ENCODE measurements around the gene ZNF487. TPM values are rescaled to one million over a fixed set of nuclear protein-coding genes. Genes with fewer than 3 reads are reported as not detected.

ZNF487 gene
- total RNA-seq (10 to 100 TPM in 1 of 5 donors, 1 to 10 TPM in 3, under 1 TPM in 1; 0.45 to 11.0 (median 4.8) TPM), polyA plus RNA-seq (1 to 10 TPM; 3.7 to 8.4 (median 4.3) TPM)
- long read RNA-seq, donor 1, partial matches to known transcripts = 0 of 1 reads
- long read RNA-seq, donor 1, other reads (novel, unspliced or antisense) = 0 of 1 reads
- long read RNA-seq, donor 2, partial matches to known transcripts = 0 of 2 reads
- long read RNA-seq, donor 2, other reads (novel, unspliced or antisense) = 0 of 2 reads
- long read RNA-seq, donor 3, partial matches to known transcripts = 0 of 2 reads
- long read RNA-seq, donor 3, other reads (novel, unspliced or antisense) = 0 of 2 reads
- long read RNA-seq, donor 4, partial matches to known transcripts = 0 of 1 reads
- long read RNA-seq, donor 4, other reads (novel, unspliced or antisense) = 0 of 1 reads
- long read RNA-seq, donor 5, partial matches to known transcripts = 0 of 2 reads
- long read RNA-seq, donor 5, other reads (novel, unspliced or antisense) = 0 of 2 reads
- long read RNA-seq, donor 6, partial matches to known transcripts = 0 of 2 reads
- long read RNA-seq, donor 6, other reads (novel, unspliced or antisense) = 0 of 2 reads
- long read RNA-seq, donor 7, partial matches to known transcripts = 0 of 4 reads
- long read RNA-seq, donor 7, other reads (novel, unspliced or antisense) = 0 of 4 reads
- long read RNA-seq, donor 8 = 0 reads
- long read RNA-seq, donor 9, partial matches to known transcripts = 0 of 5 reads
- long read RNA-seq, donor 9, other reads (novel, unspliced or antisense) = 0 of 5 reads
- long read RNA-seq, donor 10 = 0 reads

GRCh38 chr10:43436291-43437140 lies at the start of gene ZNF487:
ZNF487 (plus strand) TSS chr10:43437111; CDS start chr10:43475814, 38,703 bp downstream.
- TF ChIP-seq POLR2AphosphoS5 (IDR thresholded peaks at IDR 0.05) = peak; percentile 69 to 96 (median 96)
- TF ChIP-seq EP300 (IDR thresholded peaks at IDR 0.05) = peak; percentile 41
- peak in 3 of 7 experiments; percentile 16 to 31 (median 21) for TF ChIP-seq CTCF (IDR thresholded peaks at IDR 0.05)
- peak in 1 of 4 donors; percentile 66 for TF ChIP-seq POLR2A (IDR thresholded peaks at IDR 0.05)
- H3K27ac ChIP-seq = peak within 1 kb of the TSS; percentile 98 to 99 (median 98)
- H3K4me1 ChIP-seq = peaks cover 4 to 21% (median 17%) of the 10 kb centered on the region in 4 donors
- peak; percentile 91 to 98 for DNase-seq
- 0 to 1% (median 0%) methylated on average over 43 to 69 of the region's 69 CpGs for WGBS, 5 donors
- H3K36me3 ChIP-seq = peaks cover 0 to 3% (median 0%) of the 10 kb centered on the region in 4 donors
- no peaks in the 10 kb centered on the region for H3K27me3 ChIP-seq
- peak within 1 kb of the TSS; percentile 58 to 81 (median 73) for H3K4me3 ChIP-seq
- intact Hi-C loops (cut with DNase I; ENCODE audit: low total_unique reads) = no loop called here
- H3K9me3 ChIP-seq = no peaks in the 10 kb centered on the region

GRCh38 chr10:43387678-43388032 lies 49.3 kb upstream of the ZNF487 start:
- intact Hi-C loops (cut with DNase I; ENCODE audit: low total_unique reads) = no loop called here
- WGBS, 5 donors = 62 to 66% (median 64%) methylated on average over 5 of the region's 5 CpGs
- no peaks in the 10 kb centered on the region for H3K27me3 ChIP-seq
- peaks cover 3 to 60% (median 44%) of the 10 kb centered on the region in 4 donors for H3K4me1 ChIP-seq
- TF ChIP-seq POLR2A (IDR thresholded peaks at IDR 0.05) (no peak), POLR2AphosphoS5 (IDR thresholded peaks at IDR 0.05) (no peak), EP300 (IDR thresholded peaks at IDR 0.05) (no peak), CTCF (IDR thresholded peaks at IDR 0.05) (no peak)
- no peaks in the 10 kb centered on the region for H3K9me3 ChIP-seq
- DNase-seq = no peak
- H3K36me3 ChIP-seq = peaks cover 66 to 85% (median 82%) of the 10 kb centered on the region in 4 donors
- no peak overlapping the region for H3K27ac ChIP-seq
- H3K4me3 ChIP-seq = no peak overlapping the region

GRCh38 chr10:43389867-43390266 lies 47.0 kb upstream of the ZNF487 start:
- WGBS, 5 donors = 48 to 63% (median 50%) methylated on average over 3 of the region's 3 CpGs
- Histone ChIP-seq H3K36me3 (peaks cover 82 to 100% (median 100%) of the 10 kb centered on the region in 4 donors), H3K4me1 (peaks cover 14 to 65% (median 48%) of the 10 kb centered on the region in 4 donors), H3K27ac (no peak overlapping the region), H3K27me3 (no peaks in the 10 kb centered on the region), H3K4me3 (no peak overlapping the region), H3K9me3 (no peaks in the 10 kb centered on the region)
- intact Hi-C loops (cut with DNase I; ENCODE audit: low total_unique reads) = loop anchor here (5.0 kb wide), 1 partner anchor 62 kb away; no protein-coding TSS in a partner anchor
- DNase-seq = no peak
- TF ChIP-seq CTCF (IDR thresholded peaks at IDR 0.05) (no peak), POLR2A (IDR thresholded peaks at IDR 0.05) (no peak)
